ENCODE measurements around the gene TMC2. TPM values are rescaled to one million over a fixed set of nuclear protein-coding genes. Genes with fewer than 3 reads are reported as not detected.

The TMC2 gene
- total RNA-seq, 4 donors from 2014 or later = 0.27 TPM; not detected in 3

DNA sequence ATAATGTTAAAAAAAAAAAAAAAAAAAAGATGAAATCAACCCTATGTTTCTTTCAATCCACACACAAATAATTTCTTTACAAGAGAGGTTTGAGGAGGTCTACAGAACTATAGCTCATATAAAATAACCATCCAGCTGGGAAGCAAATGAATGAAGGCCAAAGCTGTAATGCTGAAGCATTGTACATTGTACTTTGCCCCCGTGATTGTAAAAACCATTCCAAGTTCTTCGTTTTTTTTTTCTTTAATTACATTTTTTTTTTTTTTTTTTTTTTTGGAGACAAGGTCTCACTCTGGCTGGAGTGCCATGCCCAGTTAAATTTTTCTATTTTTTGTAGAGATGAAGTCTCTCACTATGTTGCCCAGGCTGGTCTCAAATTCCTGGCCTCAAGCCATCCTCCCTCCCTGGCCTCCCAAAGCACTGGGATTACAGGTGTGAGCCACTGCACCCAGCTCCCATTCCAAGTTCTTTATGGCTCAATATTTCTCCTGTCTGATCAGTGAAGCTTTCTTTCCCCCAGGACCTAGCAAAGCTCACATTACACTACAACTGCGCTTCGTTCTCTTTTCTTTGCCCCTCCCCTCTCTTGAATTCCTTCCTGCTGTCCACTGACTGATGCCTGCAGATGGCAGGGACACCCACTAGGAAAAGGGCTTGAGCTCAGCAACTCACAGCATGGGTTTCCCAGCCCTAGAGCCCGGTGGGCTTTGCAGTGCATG is 63.1 kb downstream of the TMC2 start:
- Histone ChIP-seq H3K4me1 (peaks cover 0 to 8% (median 0%) of the 10 kb centered on the region in 4 donors), H3K36me3 (no peaks in the 10 kb centered on the region), H3K4me3 (no peak overlapping the region), H3K9me3 (no peaks in the 10 kb centered on the region), H3K27ac (peak overlapping the region in 2 of 4 donors; percentile 50), H3K27me3 (no peaks in the 10 kb centered on the region)
- TF ChIP-seq POLR2A (IDR thresholded peaks at IDR 0.05) = no peak
- TF ChIP-seq, protein P1, sequence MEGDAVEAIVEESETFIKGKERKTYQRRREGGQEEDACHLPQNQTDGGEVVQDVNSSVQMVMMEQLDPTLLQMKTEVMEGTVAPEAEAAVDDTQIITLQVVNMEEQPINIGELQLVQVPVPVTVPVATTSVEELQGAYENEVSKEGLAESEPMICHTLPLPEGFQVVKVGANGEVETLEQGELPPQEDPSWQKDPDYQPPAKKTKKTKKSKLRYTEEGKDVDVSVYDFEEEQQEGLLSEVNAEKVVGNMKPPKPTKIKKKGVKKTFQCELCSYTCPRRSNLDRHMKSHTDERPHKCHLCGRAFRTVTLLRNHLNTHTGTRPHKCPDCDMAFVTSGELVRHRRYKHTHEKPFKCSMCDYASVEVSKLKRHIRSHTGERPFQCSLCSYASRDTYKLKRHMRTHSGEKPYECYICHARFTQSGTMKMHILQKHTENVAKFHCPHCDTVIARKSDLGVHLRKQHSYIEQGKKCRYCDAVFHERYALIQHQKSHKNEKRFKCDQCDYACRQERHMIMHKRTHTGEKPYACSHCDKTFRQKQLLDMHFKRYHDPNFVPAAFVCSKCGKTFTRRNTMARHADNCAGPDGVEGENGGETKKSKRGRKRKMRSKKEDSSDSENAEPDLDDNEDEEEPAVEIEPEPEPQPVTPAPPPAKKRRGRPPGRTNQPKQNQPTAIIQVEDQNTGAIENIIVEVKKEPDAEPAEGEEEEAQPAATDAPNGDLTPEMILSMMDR (IDR thresholded peaks at IDR 0.05) = no peak
- no peak for DNase-seq

DNA sequence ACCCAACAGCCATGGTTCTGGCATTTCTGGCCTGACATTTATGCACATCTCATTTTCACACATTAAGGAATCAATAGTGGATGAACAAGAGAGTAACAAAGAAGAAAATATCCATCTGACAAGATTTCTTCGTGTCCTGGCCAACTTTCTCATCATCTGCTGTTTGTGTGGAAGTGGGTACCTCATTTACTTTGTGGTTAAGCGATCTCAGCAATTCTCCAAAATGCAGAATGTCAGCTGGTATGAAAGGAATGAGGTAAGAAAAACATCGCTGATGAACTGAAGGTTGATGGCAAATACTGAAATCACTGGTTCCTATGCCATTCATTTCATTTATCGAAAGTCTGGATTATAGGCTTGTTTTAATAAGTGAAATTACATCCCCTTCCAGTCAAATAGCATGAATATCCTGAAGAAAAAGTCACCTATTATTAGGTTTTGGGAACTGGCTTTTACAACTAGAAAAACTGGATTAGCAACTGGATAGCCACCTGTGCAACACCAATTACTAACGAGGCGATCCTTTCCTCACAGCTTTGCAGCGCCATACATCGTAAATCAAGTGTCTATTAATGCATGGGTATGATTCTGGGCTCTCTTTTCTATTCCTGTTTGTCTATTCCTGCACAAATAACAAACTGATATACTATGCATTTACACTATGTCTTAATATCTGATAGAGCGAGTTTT is 65.8 kb downstream of the TMC2 start:
- DNase-seq = no peak
- H3K9me3 ChIP-seq = peaks cover 0 to 8% (median 2%) of the 10 kb centered on the region in 4 donors
- H3K4me1 ChIP-seq = peaks cover 0 to 8% (median 0%) of the 10 kb centered on the region in 4 donors
- no peak overlapping the region for H3K27ac ChIP-seq
- no peak overlapping the region for H3K4me3 ChIP-seq
- H3K27me3 ChIP-seq = no peaks in the 10 kb centered on the region
- H3K36me3 ChIP-seq = no peaks in the 10 kb centered on the region
- TF ChIP-seq POLR2A (IDR thresholded peaks at IDR 0.05) = no peak
- TF ChIP-seq, protein P1 (IDR thresholded peaks at IDR 0.05) = no peak

DNA sequence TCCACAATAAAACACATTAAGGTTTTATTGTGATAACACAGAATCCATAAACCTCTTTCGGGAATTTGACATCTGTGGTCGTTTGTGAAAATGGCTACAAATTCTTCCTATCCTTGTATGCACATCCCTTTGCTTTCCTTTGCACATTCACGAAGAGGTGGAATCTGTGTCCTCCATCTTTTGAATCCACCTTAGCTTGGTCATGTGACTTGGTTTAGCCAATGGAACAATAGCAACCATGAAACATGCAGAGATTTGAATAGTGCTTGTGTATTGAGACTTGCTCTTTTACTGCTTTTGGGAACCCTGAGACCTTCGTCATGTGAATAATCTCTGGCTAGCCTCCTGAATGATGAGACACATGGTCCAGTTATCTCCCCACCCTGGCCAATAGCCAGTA is 66.4 kb downstream of the TMC2 start:
- no peak overlapping the region for H3K27ac ChIP-seq
- no peaks in the 10 kb centered on the region for H3K36me3 ChIP-seq
- DNase-seq = no peak
- no peak overlapping the region for H3K4me3 ChIP-seq
- H3K9me3 ChIP-seq = peaks cover 0 to 12% (median 4%) of the 10 kb centered on the region in 4 donors
- H3K4me1 ChIP-seq = peaks cover 0 to 8% (median 0%) of the 10 kb centered on the region in 4 donors
- H3K27me3 ChIP-seq = no peaks in the 10 kb centered on the region
- TF ChIP-seq POLR2A (IDR thresholded peaks at IDR 0.05) = no peak
- TF ChIP-seq, protein P1 (IDR thresholded peaks at IDR 0.05) = no peak

DNA sequence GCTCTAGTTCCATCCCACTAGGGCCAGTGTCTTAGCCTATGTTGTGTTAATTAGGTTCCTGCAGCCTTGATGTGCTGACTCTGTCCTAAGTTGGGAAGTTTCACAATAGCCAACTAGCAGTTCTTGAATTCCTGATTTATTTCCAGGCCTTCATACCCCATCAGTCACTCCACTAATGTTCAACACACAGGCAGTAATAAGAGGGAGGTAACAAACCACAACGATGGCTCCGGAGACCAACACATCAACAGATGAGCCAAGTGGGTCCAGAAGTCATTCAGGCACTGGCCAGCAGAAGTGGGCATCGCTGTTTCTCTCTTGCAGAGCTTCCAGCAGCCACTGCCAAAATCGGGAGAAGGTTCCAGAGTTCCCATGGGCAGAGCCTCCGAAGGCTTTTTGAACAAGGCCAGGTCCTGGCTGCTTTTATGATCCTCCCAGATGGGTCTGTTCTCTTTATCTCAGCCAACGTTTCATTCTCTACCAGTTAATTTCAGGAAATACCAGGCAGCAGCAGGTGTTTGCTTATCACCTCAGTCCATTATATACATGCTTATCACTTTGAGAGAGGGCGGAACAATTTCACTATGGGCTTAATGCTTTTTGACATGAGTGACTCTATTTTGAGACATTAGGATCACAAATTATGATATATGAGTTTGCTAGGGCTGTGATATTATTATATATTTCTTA is 67.6 kb downstream of the TMC2 start:
- H3K27me3 ChIP-seq = no peaks in the 10 kb centered on the region
- H3K9me3 ChIP-seq = peaks cover 0 to 12% (median 4%) of the 10 kb centered on the region in 4 donors
- H3K4me3 ChIP-seq = no peak overlapping the region
- no peak for DNase-seq
- H3K4me1 ChIP-seq = peaks cover 0 to 8% (median 0%) of the 10 kb centered on the region in 4 donors
- TF ChIP-seq POLR2A (IDR thresholded peaks at IDR 0.05) = no peak
- TF ChIP-seq, protein P1 (IDR thresholded peaks at IDR 0.05) = no peak
- no peaks in the 10 kb centered on the region for H3K36me3 ChIP-seq
- H3K27ac ChIP-seq = no peak overlapping the region

DNA sequence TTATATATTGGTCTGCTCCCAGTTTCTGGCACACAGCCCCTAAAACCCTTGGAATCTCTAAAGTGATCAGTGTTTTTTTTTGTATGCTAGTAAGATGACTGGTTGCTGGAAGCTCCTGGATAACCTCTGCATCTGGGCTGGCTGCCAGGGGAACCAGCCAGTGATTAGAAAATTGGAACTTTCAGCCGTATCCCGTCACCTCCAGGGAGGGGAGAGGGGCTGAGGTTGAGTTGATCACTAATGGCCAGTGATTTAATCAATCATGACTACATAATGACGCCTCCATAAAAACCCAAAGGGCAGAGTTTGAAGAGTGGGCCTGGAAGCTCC is 68.1 kb downstream of the TMC2 start:
- no peak for DNase-seq
- no peaks in the 10 kb centered on the region for H3K27me3 ChIP-seq
- no peak overlapping the region for H3K27ac ChIP-seq

More for the DNA sequence above, 68.1 kb downstream of the TMC2 start:
- no peaks in the 10 kb centered on the region for H3K36me3 ChIP-seq
- H3K4me1 ChIP-seq = peaks cover 0 to 8% (median 0%) of the 10 kb centered on the region in 4 donors
- peaks cover 0 to 12% (median 4%) of the 10 kb centered on the region in 4 donors for H3K9me3 ChIP-seq
- TF ChIP-seq, protein P1 (IDR thresholded peaks at IDR 0.05) = no peak
- TF ChIP-seq POLR2A (IDR thresholded peaks at IDR 0.05) = no peak
- no peak overlapping the region for H3K4me3 ChIP-seq

Measured in Peyer's patch (tissue), 4 donors.